Upper lobe of right lung (tissue), 1 donor: Measurements from ENCODE around the gene TARS1. TPM values are rescaled to one million over a fixed set of nuclear protein-coding genes. Genes with fewer than 3 reads are reported as not detected.
"Not testable (repeated sequence)": the region's sequence is repeated elsewhere in the genome, so short reads cannot be mapped to it uniquely, and the experiment has no call there.

Experiments
- ATAC-seq: fragments of 200-7000 bp; cut with Tn5 transposase; one replicate; pipeline ENCODE4 v1.9.1; 2020; ENCODE audit warnings: mild to moderate bottlenecking, moderate library complexity
- DNase-seq: peaks from one replicate; pipeline ENCODE4 v3.0.0-alpha.2; 2020
- H3K27ac ChIP-seq: fragments of 200-600 bp; one replicate; pipeline ENCODE4 v1.8.0; 2022
- H3K27me3 ChIP-seq: fragments of 200-600 bp; one replicate; pipeline ENCODE4 v1.8.0; 2022; ENCODE audit warnings: mild to moderate bottlenecking
- H3K36me3 ChIP-seq: fragments of 200-600 bp; one replicate; pipeline ENCODE4 v1.8.0; 2022
- H3K4me1 ChIP-seq: fragments of 200-600 bp; one replicate; pipeline ENCODE4 v1.8.0; 2022
- H3K4me3 ChIP-seq: fragments of 200-600 bp; one replicate; pipeline ENCODE4 v1.8.0; 2022; ENCODE audit warnings: mild to moderate bottlenecking
- H3K9me3 ChIP-seq: fragments of 200-600 bp; one replicate; pipeline ENCODE4 v1.8.0; 2022
- CTCF ChIP-seq: fragments of 200-600 bp; IDR thresholded peaks from one replicate; pipeline ENCODE4 v1.8.0; 2022; ENCODE audit warnings: antibody characterized with exemption
- intact Hi-C: fragments of 100-400 bp; cut with DNase I; formaldehyde crosslinking; loops from one replicate; pipeline ENCODE4 v1.11.0; 2022
- total RNA-seq: library from RNA; stranded (reverse); fragmentation: NEBNext Ultra II Directional; extraction: Animal tissue kit (Norgen Biotek cat#: 25700); gene quantifications from one replicate; pipeline ENCODE4 v1.2.1, GENCODE V29; 2021
- donor health status: DM: no; HTN: yes; CAD: no; lungs with severe emphysema.

The TARS1 gene
- total RNA-seq, 1 donor from 2014 or later: 92.5 TPM

GRCh38 chr5:33432656-33433055, 8.1 kb upstream of the TARS1 start:
- no peak overlapping the region for H3K27ac ChIP-seq
- intact Hi-C loops: no loop called here
- DNase-seq: no peak
- no peak for TF ChIP-seq CTCF
- ATAC-seq: no peak
- H3K36me3 ChIP-seq: no peaks in the 10 kb centered on the region
- no peaks in the 10 kb centered on the region for H3K9me3 ChIP-seq
- no peaks in the 10 kb centered on the region for H3K4me1 ChIP-seq
- no peaks in the 10 kb centered on the region for H3K27me3 ChIP-seq
- no peak overlapping the region for H3K4me3 ChIP-seq

GRCh38 chr5:33433303-33434240, 7.2 kb upstream of the TARS1 start:
- ATAC-seq (no peak), DNase-seq (no peak)
- Histone ChIP-seq H3K4me1 (no peaks in the 10 kb centered on the region), H3K27me3 (no peaks in the 10 kb centered on the region), H3K4me3 (no peak overlapping the region), H3K36me3 (no peaks in the 10 kb centered on the region), H3K9me3 (no peaks in the 10 kb centered on the region), H3K27ac (no peak overlapping the region)
- TF ChIP-seq CTCF: no peak
- intact Hi-C loops: no loop called here

- H3K27me3 ChIP-seq, DNase-seq, H3K27ac ChIP-seq, H3K4me3 ChIP-seq, H3K4me1 ChIP-seq, H3K9me3 ChIP-seq, H3K36me3 ChIP-seq: not testable (repeated sequence)
- peak; percentile 73 for ATAC-seq
- TF ChIP-seq CTCF: peak; percentile 83
- intact Hi-C loops: loop anchor here (5.0 kb wide), 1 partner anchor 501 kb away; the partner anchor contains the start of gene RXFP3
Measured at GRCh38 chr5:33435893-33436490, 4.8 kb upstream of the TARS1 start.

- no peak for DNase-seq
- Histone ChIP-seq H3K36me3 (no peaks in the 10 kb centered on the region), H3K9me3 (no peaks in the 10 kb centered on the region), H3K4me1 (peaks cover 10% of the 10 kb centered on the region), H3K4me3 (no peak overlapping the region), H3K27ac (no peak overlapping the region), H3K27me3 (no peaks in the 10 kb centered on the region)
- TF ChIP-seq CTCF: no peak
- no peak for ATAC-seq
- intact Hi-C loops: loop anchor here (5.0 kb wide), 1 partner anchor 498 kb away; the partner anchor contains the start of gene RXFP3
Measured at GRCh38 chr5:33438996-33439395, 1.8 kb upstream of the TARS1 start.

GRCh38 chr5:33439905-33440481, 772 bp upstream of the TARS1 start:
- H3K27ac ChIP-seq: peak overlapping the region; percentile 87
- H3K4me3 ChIP-seq: peak overlapping the region; percentile 71
- H3K9me3 ChIP-seq: no peaks in the 10 kb centered on the region
- peaks cover 10% of the 10 kb centered on the region for H3K4me1 ChIP-seq
- peaks cover 7% of the 10 kb centered on the region for H3K36me3 ChIP-seq
- no peak for TF ChIP-seq CTCF
- ATAC-seq: no peak
- DNase-seq: no peak
- intact Hi-C loops: loop anchor here (5.0 kb wide), 1 partner anchor 497 kb away; the partner anchor contains the start of gene RXFP3
- no peaks in the 10 kb centered on the region for H3K27me3 ChIP-seq
